ENCODE measurements around the gene TOP2B.

GRCh38 chr3:25576146-25576545 is 88.6 kb downstream of the TOP2B start:
- TF ChIP-seq POLR2A (IDR thresholded peaks at IDR 0.05) (no peak), CTCF (IDR thresholded peaks at IDR 0.05) (no peak)
